NCI-H1417 treated with DMSO at 0.1 percent for 48 hours (cell line): ENCODE measurements around the gene CIB1.

Source experiments
- DNase-seq: peaks from one replicate; lab custom pipeline; 2025; lab: John Stamatoyannopoulos, UW

The CIB1 gene

DNA sequence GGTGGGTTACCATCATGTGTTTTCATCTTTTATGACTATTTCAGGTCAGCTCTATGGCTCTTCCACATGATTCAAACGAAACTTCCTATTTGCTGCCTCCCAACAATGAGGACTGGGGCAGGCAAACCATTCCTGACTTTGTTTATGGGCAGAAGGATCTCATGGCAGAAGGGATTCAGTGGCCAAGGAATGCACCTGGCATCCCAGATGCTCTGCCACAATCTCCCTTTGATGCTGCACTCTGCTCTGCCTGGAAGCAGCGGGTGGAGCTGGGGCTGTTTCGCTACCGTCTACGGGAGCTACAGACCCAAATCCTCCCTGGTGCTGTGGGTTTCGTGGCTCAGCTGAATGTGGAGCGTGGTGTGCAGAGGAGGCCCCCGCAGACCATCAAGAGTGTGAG is 7.1 kb upstream of the CIB1 start:
- DNase-seq = no peak

DNA sequence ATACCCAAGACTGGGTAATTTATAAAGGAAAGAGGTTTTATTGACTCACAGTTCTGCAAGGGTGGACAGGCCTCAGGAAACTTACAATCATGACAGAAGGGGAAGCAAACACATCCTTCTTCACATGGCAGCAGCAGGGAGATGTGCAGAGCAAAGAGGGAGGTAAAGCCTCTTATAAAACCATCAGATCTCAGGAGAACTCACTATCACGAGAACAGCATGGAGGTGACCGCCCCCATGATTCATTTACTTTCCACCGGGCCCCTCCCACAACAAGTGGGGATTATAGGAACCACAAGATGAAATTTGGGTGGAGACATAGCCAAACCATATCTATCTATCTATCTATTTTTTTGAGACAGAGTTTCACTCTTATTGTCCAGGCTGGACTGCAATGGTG is 5.6 kb upstream of the CIB1 start:
- DNase-seq = no peak

DNA sequence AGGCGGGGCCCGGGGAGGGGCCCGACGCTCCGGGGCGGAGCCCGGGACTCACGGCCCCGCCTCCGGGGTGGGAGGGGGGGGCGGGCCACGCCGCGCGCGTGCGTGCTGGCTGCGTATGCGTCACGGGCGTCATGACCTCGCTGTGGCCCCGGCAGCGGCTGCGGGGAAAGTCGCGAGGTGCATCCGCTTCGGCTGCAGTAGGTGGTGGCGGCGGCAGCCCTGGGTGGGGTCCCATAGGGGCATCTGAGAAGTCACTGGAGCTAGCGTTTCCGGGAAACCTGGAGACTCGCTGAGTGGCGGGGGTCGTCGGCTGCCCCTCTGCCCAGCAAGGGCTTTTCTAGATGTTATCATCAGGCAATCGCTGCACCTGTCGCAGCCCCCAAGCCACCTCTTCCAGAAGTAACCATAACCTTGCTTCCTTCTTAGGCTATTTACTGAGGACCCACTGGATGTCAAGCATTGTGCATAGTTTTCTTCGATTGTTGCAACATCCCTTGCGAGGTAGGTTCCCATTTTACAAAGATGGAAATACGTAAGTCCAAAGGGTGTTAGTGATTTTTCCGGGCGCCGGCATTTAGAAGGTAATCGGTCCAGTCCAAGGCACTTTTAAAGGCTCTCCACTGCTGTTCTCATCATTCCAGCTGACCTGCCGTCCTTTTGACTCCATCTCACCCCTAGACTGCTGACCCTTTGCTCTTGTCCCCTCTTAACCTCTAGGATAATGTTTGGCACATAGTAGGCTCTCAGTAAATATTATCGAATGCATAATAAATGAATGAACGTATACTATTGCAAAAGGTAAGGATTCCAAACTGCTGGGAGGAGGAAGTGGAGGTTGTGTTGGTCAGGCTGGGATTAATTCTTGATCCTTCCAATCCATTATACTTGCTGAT is 601 bp upstream of the CIB1 start, which contains the start of gene GDPGP1:
Gene GDPGP1 (plus strand): TSS at position 114 of the 893 bp plus-strand sequence. CDS start 6,700 bp downstream, outside the sequence.
- peak; percentile 65 for DNase-seq

DNA sequence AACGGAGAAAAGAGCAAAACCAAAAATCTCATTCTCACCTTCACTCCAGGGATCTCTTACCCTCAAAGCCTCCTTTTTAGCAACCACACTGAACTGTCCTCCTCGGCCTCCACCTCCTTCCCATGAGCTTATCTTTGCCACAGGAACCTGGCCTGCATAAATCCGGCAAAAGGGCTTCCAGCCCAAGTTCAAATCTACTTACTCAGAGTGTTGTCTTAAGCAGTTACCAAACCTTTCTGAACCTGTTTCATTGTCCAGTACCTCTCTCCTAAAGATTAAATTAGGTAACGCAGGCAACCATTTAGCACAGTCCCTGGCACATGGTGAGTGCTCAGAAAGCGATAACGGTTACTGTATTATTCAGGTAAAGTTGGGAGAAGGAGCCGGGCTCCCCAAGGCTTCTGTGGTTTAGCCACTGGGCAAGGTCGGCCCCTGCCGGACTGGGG is 777 bp downstream of the CIB1 start:
- DNase-seq = no peak

DNA sequence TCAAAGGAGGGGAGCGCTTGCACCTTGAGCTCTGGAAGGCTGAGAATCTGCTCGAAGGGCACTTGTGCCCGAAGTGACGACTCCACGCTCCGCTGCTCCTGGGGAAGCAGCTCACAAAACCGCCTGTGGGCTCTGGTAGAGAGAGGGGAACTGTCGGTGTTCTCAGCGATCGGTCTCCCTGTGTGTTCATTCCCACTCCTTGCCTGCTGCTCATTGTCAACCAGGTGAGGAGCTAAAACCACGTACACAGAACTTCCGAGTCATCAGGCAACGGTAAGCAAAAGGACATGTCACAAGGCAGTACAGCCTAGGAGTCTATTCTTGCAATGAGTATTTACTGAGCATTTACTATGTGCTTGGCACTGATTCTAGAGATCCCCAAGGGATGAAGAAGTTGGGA is 1.5 kb downstream of the CIB1 start:
- DNase-seq = no peak

DNA sequence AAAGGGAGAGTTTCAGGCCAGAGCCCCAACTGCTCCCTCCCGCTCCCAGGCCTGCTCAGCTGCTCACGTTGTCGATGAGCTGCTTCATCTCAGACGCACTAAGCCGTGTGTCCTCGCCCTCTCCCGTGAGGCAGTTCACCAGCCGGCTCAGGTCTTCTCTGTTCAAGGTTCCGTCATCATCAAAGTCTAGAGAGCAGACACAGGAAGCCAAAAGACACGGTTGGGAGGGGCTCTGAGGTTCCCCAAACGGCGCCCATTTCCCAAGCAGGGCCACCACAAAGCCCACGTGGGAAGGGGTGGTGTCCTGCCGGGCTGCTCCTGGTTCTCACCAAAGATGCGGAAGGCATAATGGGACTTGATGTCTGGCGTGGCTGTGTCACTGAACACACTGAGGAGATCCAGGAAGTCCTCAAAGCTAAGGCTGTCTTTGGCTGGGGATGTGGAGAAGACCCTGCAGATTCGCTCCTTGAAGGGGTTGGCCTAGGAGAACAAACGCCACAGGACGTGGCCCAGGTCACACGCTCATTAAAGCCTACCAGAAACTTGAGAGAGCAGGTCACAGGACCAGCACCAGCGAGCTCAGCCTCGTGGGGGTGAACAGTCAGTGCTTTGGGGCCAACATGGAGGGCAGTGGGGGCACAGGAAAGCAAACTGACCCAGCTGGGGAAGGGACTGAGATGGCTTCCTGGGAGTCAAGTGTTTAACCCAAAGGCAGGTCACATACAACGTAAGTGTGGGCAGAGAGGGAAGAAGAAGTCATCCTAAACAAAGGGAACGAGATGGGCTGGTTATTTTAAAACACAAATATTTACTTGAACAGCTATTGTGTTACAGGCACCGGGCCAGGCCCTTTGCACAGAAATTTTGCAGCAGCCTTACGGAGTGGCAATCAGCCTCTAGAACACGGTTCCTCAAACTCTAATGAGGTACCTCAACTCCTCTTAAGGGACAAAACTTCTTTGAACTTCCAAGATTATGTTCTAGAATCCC is 2.4 kb downstream of the CIB1 start:
- DNase-seq = no peak

DNA sequence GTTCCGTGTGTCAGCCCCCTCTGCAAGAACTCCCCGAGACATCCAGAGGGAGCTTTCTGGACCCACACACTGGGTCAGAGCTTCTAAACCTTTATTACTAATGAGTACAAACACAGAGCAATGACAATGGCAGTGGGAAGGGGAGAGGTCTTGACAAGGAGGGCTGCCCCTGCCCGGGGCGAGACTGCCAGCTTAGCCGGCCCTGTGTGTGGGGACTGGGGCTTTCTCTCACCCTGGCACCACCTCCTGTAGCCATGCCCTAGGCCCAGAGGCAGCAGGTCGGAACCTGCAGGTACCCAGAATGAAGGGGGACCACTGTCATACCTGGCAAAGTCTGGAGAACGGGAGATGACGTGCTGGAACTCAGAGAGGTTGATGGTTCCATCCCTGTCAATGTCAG is 3.1 kb downstream of the CIB1 start:
- DNase-seq = no peak

DNA sequence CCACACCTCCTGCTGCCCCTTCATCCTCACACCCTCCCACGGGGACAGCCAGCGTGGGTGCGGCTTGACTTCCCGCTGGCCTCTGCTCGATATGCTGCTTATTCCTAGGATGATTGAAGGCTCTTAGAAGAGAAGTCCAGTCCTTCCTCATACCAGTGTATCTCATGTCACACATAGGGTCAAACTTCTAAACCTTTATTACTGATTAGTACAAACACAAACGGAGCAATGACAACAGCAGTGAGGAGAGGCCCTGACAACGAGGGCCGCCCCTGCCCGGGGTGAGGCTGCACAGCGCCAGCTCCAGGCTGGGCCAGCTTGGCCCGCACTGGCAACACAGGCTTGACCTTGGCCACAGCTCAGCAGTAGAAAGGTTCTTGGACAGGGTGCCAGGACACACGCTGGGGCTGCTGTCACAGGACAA is 3.7 kb downstream of the CIB1 start:
- no peak for DNase-seq

DNA sequence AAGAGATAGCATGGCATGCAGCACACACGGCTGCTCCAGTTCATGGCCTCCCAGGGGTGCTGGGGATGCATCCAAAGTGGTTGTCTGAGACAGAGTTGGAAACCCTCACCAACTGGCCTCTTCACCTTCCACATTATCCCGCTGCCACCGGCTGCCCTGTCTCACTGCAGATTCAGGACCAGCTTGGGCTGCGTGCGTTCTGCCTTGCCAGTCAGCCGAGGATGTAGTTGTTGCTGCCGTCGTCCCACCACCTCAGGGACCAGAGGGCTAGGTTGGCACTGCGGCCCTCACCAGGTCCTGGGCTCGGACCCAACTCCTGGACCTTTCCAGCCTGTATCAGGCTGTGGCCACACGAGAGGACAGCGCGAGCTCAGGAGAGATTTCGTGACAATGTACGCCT is 4.8 kb downstream of the CIB1 start:
- DNase-seq = no peak

DNA sequence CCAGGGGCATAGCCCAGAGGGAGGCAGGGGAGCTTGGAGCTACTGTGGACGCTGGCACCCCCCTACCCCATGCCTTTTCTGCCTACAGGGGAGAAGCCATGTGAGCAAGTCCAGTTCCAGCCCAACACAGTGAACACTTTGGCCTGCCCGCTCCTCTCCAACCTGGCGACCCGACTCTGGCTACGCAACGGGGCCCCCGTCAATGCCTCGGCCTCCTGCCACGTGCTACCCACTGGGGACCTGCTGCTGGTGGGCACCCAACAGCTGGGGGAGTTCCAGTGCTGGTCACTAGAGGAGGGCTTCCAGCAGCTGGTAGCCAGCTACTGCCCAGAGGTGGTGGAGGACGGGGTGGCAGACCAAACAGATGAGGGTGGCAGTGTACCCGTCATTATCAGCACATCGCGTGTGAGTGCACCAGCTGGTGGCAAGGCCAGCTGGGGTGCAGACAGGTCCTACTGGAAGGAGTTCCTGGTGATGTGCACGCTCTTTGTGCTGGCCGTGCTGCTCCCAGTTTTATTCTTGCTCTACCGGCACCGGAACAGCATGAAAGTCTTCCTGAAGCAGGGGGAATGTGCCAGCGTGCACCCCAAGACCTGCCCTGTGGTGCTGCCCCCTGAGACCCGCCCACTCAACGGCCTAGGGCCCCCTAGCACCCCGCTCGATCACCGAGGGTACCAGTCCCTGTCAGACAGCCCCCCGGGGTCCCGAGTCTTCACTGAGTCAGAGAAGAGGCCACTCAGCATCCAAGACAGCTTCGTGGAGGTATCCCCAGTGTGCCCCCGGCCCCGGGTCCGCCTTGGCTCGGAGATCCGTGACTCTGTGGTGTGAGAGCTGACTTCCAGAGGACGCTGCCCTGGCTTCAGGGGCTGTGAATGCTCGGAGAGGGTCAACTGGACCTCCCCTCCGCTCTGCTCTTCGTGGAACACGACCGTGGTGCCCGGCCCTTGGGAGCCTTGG is 5.6 kb downstream of the CIB1 start:
- DNase-seq = no peak

DNA sequence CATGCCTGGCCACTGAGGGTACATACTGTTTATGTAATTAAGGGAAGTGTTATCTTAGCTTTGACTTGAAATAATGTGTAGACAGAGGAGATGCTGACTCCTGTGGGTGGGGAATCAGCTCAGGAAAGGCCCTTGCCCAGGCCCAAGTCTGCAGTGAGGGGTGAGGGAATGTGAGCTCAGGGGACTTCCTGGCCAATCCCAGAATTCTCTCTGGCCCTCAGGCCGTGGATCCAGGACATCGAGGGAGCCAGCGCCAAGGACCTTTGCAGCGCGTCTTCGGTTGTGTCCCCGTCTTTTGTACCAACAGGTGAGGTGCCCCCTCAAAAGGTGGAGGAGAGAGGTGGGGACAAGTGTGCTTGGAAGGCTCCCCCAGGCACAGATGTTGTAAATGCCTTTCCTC is 6.4 kb downstream of the CIB1 start:
- no peak for DNase-seq

DNA sequence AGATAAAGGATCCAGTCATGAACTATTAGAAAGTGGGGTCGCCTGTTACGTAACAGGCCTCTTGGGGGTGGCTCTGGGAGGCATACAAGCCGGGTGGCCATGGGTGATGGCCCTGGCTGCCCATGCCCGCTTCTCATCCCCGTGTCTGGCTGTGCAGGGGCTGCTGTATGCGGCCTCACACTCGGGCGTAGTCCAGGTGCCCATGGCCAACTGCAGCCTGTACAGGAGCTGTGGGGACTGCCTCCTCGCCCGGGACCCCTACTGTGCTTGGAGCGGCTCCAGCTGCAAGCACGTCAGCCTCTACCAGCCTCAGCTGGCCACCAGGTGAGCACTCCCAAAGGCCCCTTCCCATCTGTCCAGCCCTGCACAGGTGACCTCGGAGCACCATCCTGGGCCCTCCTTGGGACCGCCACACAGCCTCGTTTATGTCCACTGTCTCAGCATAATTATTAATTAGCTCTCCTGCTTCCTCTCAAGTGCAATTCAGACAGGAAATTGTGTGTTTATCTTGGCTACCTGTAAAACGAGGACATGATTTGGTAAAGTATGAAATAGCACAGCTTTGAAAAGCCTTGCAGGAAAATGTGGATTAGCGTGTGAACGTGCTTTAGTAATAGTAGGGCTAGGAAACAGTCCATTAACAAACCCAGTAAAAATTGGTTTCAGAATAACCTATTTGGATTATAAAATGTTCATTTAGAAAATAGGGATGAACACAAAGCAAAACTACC is 8.1 kb downstream of the CIB1 start:
- peak; percentile 79 for DNase-seq

DNA sequence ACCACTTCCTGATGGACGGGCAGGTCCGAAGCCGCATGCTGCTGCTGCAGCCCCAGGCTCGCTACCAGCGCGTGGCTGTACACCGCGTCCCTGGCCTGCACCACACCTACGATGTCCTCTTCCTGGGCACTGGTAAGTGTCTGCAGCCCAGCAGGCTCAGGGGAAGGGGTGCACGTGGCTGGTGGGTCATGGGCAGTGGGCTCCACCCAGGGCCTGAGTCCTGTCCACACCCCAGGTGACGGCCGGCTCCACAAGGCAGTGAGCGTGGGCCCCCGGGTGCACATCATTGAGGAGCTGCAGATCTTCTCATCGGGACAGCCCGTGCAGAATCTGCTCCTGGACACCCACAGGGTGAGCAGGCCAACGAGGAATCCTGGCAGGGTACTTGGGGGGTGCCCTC is 8.7 kb downstream of the CIB1 start:
- DNase-seq = no peak

DNA sequence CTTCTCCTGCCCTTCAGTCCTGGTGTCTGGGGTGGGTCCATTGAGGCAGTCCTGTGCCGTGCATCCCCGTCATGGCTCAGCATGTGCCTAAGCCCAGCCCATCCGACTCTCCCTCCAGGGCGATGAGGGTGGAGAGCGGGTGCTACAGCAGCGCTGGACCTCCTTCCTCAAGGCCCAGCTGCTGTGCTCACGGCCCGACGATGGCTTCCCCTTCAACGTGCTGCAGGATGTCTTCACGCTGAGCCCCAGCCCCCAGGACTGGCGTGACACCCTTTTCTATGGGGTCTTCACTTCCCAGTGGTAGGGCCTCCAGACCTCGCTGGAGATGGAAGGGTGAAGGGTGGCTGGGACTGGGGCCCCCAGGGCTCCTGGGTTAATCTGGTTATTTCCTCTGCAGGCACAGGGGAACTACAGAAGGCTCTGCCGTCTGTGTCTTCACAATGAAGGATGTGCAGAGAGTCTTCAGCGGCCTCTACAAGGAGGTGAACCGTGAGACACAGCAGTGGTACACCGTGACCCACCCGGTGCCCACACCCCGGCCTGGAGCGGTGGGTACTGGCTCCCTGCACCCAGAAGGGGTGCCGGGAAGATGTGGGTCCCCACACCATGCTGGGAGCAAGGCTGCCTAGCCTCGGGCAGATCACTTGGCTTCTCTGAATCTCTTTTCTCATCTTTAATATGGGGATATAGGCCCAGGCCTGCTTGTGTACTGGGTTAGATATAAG is 10.1 kb downstream of the CIB1 start:
- DNase-seq = no peak

DNA sequence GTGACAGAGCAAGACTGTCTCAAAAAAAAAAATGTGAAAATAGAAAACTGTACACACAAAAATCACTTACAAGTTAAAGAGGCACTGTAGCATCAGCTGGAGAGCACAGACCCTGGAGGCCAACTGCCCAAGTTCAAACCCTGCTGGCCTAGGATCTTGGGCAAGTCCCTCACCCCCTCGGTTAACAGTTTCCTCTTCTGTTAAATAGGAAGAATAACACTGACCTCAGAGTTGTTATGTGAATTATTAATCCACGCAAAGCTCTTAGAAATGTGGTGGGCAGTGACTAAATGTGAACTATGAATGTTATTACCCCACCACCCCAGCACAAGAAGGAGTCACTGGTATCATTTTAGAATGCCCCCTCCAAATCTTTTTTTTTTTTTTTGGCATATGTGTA is 11.2 kb downstream of the CIB1 start:
- DNase-seq = no peak

DNA sequence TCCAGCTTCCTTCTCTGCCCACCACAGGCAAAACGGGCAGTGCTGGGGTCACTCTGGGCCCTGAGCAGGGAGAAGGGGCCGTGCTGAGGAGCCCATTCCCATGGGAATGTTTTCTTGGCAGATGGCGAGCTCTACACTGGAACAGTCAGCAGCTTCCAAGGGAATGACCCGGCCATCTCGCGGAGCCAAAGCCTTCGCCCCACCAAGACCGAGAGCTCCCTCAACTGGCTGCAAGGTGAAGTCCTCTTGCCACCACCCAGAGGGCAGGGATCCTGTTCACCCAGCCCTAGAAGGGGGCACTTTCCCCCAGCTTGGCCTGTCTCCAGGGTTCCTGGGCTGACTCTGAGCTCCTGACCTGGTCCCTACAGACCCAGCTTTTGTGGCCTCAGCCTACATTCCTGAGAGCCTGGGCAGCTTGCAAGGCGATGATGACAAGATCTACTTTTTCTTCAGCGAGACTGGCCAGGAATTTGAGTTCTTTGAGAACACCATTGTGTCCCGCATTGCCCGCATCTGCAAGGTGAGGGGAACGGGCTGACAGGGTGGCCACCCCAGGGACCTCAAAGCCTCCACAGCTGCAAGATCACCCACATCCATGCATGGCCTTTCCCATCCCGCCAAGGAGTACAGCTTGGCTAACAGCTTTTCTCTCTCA is 12.4 kb downstream of the CIB1 start:
- no peak for DNase-seq

DNA sequence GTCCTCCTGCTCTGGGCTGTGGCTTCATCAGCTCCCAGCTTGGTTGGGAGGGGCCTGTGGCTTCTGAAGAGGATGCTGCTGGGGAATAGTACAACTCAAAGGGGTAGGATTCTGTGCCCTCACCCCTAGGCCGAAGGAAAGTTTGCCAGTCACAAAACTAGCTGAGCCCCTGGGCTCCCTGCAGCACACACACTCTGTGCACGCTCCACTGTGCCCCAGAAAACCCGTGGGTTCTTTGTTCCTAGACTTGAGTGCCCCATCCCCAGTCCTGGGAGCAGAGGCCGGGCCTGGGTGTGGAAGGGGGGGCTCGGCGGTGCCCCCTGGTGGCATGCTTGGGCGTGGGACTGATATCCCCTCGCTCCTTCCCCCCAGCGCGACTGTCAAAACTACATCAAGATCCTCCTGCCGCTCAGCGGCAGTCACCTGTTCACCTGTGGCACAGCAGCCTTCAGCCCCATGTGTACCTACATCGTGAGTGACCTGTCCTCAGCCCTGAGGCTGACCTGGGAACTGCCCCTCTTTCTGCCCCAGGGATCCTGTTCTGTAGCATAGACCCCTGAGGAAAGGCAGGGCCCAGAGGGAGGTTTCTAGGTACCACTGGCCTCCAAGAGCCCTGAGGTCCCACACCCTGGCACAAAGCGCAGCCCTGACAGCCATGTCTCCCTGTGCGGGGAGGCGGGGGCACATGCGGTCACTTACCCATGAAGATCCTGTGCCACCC is 14.2 kb downstream of the CIB1 start:
- no peak for DNase-seq

DNA sequence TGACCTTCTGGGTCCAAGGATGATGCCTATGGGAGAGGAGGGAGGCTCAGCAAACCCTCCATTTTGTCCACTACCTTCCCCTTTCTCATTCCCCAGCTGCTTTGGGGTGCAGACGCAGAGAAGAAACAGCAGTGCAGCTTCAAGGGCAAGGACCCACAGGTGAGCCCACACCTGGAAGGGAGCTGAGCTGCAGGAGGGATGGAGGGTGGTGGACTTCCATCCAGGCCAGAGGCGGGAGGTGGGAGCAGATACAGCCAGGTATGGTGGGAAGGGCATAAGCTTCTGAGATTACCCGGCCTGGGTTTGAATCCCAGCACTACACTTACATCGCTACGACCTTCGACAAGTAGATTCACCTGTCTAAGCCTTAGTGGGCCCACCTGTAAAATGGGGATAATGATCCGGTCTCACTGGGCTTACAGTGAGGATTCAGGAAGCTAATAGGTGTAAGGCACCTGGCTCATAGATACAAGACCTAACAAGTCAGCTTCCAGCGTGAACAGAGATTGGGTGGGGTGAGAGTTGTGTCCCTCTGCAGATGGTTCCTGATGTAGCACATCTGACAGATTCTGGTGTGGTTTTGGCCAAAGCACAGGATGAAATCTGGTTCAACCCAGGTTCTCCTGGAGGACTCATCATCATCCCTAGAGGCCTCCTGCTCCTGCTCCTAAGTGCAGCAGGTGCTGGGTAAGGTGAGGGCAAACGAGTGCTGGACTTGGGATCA is 15.9 kb downstream of the CIB1 start:
- DNase-seq = no peak
